ENCODE data around the gene CA10. TPM values are rescaled to one million over a fixed set of nuclear protein-coding genes. Genes with fewer than 3 reads are reported as not detected.

CA10 gene
- total RNA-seq, 1 donor from 2014 or later, result not detected

DNA sequence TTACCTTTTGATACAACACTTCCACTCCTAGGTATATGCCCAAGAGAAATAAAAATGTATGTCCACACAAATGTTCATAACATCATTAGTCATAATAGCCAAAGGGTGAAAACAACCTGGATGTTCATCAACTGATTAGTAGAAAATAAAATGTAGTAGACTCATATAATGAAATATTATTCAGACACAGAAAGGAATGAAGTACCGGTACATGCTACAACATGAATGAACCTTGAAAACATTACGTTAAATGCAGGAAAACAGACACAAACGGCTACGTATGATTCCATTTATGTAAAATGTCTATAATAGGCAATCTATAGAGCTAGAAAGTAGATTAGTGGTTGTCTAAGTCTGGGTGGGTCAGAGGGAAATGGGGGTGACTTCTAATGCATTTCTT, 358.5 kb downstream of the CA10 start:
- Mint-ChIP-seq H3K4me1 (ENCODE audit: unreplicated experiment) (no peaks in the 10 kb centered on the region), H3K36me3 (ENCODE audit: unreplicated experiment) (no peaks in the 10 kb centered on the region), H3K27me3 (ENCODE audit: unreplicated experiment) (no peaks in the 10 kb centered on the region), H3K27ac (ENCODE audit: unreplicated experiment) (no peak overlapping the region), H3K9me3 (ENCODE audit: unreplicated experiment) (no peaks in the 10 kb centered on the region), H3K4me3 (ENCODE audit: unreplicated experiment) (no peak overlapping the region)
- DNase-seq (ENCODE audit: extremely low spot score, unreplicated experiment), result no peak
- TF ChIP-seq, protein P1, sequence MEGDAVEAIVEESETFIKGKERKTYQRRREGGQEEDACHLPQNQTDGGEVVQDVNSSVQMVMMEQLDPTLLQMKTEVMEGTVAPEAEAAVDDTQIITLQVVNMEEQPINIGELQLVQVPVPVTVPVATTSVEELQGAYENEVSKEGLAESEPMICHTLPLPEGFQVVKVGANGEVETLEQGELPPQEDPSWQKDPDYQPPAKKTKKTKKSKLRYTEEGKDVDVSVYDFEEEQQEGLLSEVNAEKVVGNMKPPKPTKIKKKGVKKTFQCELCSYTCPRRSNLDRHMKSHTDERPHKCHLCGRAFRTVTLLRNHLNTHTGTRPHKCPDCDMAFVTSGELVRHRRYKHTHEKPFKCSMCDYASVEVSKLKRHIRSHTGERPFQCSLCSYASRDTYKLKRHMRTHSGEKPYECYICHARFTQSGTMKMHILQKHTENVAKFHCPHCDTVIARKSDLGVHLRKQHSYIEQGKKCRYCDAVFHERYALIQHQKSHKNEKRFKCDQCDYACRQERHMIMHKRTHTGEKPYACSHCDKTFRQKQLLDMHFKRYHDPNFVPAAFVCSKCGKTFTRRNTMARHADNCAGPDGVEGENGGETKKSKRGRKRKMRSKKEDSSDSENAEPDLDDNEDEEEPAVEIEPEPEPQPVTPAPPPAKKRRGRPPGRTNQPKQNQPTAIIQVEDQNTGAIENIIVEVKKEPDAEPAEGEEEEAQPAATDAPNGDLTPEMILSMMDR (IDR thresholded peaks at IDR 0.05), result no peak

DNA sequence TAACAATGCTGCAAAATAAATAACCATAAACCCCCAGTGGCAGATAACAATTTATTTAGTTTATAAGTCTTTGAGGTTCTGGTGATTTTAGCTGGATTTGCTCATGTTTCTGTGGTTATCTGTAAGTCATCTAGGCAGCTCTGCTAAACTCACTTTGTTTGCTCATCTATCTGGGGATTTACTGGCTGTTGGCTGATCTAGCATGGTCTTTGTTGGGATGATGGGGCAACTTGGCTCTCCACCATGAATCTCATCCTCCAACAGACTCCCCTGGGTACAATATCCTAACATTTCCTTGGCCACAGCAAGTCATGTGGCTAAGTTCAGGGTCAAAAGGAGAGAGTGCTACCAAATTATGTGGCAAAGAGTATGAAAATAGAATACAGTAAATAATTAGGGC, 359.3 kb downstream of the CA10 start:
- Mint-ChIP-seq H3K36me3 (ENCODE audit: unreplicated experiment) (no peaks in the 10 kb centered on the region), H3K27me3 (ENCODE audit: unreplicated experiment) (no peaks in the 10 kb centered on the region), H3K27ac (ENCODE audit: unreplicated experiment) (no peak overlapping the region), H3K4me3 (ENCODE audit: unreplicated experiment) (no peak overlapping the region), H3K9me3 (ENCODE audit: unreplicated experiment) (no peaks in the 10 kb centered on the region), H3K4me1 (ENCODE audit: unreplicated experiment) (no peaks in the 10 kb centered on the region)
- TF ChIP-seq, protein P1 (IDR thresholded peaks at IDR 0.05), result no peak
- DNase-seq (ENCODE audit: extremely low spot score, unreplicated experiment), result no peak

DNA sequence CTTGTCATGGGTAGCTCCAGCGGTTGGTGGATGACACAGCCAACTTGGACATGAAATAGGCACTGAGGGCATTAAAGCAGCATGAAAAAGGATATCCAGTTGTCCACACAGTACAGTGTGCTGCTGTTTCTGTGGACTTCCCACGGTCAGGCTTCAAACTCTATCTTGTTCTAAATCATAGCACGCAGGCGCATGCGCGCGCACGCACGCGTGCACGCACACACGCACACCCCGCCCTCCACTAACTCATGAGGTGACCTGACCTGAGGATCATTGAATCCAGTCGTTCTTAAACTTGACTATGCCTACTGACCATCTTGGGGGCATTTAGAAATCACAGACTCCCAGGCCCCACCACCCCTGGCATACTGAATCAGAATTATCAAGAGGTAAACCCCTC, 361.4 kb downstream of the CA10 start:
- no peaks in the 10 kb centered on the region for H3K27me3 Mint-ChIP-seq (ENCODE audit: unreplicated experiment)
- H3K4me3 Mint-ChIP-seq (ENCODE audit: unreplicated experiment), result no peak overlapping the region
- no peaks in the 10 kb centered on the region for H3K4me1 Mint-ChIP-seq (ENCODE audit: unreplicated experiment)
- H3K27ac Mint-ChIP-seq (ENCODE audit: unreplicated experiment), result no peak overlapping the region
- no peaks in the 10 kb centered on the region for H3K9me3 Mint-ChIP-seq (ENCODE audit: unreplicated experiment)
- DNase-seq (ENCODE audit: extremely low spot score, unreplicated experiment), result no peak
- TF ChIP-seq, protein P1 (IDR thresholded peaks at IDR 0.05), result no peak
- H3K36me3 Mint-ChIP-seq (ENCODE audit: unreplicated experiment), result no peaks in the 10 kb centered on the region

DNA sequence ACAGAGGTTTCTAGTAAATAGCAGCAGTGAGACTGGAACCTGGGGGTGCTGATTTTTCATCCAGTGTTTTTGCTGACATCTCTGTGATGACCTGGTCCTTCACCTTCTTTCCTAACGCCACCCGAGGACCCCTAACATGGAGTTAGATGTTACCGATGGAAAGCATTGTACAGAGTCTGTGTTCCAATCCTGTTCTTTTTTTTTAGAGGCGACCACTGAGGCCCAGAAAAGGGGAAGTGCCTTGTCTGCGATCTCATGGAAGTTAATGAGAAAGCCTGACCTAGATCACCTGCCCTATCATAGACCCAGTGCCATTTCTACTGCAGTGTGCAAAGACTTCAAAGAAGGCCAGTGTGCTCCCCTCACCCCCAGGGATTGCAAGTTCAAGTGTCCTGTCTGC, 362.5 kb downstream of the CA10 start:
- H3K9me3 Mint-ChIP-seq (ENCODE audit: unreplicated experiment), result no peaks in the 10 kb centered on the region

DNA sequence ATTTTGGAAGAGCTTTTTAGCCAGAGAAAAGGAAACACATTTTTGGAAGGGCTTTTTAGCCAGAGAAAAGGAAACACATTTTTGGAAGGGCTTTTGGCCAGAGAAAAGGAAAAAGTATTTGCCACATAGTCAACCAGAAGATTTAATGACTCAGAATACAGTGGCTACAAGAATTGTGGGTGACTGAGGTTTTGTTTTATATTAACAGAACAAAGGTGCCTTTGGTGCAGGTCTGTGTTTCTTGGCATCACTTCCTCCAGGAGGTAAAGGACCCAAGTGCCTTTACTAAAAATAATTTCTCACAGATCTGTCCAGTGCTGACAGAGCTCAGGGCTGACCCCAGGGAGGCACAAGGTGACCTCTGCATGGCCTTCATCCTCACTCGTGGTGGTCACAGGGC, 363.1 kb downstream of the CA10 start:
- Mint-ChIP-seq H3K27ac (ENCODE audit: unreplicated experiment) (no peak overlapping the region), H3K27me3 (ENCODE audit: unreplicated experiment) (no peaks in the 10 kb centered on the region), H3K9me3 (ENCODE audit: unreplicated experiment) (no peaks in the 10 kb centered on the region), H3K36me3 (ENCODE audit: unreplicated experiment) (no peaks in the 10 kb centered on the region), H3K4me1 (ENCODE audit: unreplicated experiment) (no peaks in the 10 kb centered on the region), H3K4me3 (ENCODE audit: unreplicated experiment) (no peak overlapping the region)
- TF ChIP-seq, protein P1 (IDR thresholded peaks at IDR 0.05), result no peak
- no peak for DNase-seq (ENCODE audit: extremely low spot score, unreplicated experiment)

More for the DNA sequence above, 362.5 kb downstream of the CA10 start:
- TF ChIP-seq, protein P1 (IDR thresholded peaks at IDR 0.05), result no peak
- H3K4me1 Mint-ChIP-seq (ENCODE audit: unreplicated experiment), result no peaks in the 10 kb centered on the region
- no peaks in the 10 kb centered on the region for H3K27me3 Mint-ChIP-seq (ENCODE audit: unreplicated experiment)
- H3K27ac Mint-ChIP-seq (ENCODE audit: unreplicated experiment), result no peak overlapping the region
- H3K36me3 Mint-ChIP-seq (ENCODE audit: unreplicated experiment), result no peaks in the 10 kb centered on the region
- H3K4me3 Mint-ChIP-seq (ENCODE audit: unreplicated experiment), result no peak overlapping the region
- DNase-seq (ENCODE audit: extremely low spot score, unreplicated experiment), result no peak

Measured in osteocyte (in vitro differentiated cells).